HG02798 (cell line): ENCODE results near the gene OXT.
"Not testable (repeated sequence)": the region's sequence is repeated elsewhere in the genome, so short reads cannot be mapped to it uniquely, and the experiment has no call there.

Experiments used
- ATAC-seq: cut with Tn5 transposase; IDR thresholded peaks from one replicate; pipeline ENCODE4 v1.9.1; 2021; ENCODE audit warnings: mild to moderate bottlenecking; ENCODE audit not compliant: unreplicated experiment, poor library complexity

The OXT gene

GRCh38 chr20:3047486-3048419, 23.7 kb upstream of the OXT start:
- ATAC-seq: no peak

GRCh38 chr20:3051385-3052019, 19.9 kb upstream of the OXT start:
- no peak for ATAC-seq

GRCh38 chr20:3059489-3059888, 11.9 kb upstream of the OXT start:
- no peak for ATAC-seq

DNA sequence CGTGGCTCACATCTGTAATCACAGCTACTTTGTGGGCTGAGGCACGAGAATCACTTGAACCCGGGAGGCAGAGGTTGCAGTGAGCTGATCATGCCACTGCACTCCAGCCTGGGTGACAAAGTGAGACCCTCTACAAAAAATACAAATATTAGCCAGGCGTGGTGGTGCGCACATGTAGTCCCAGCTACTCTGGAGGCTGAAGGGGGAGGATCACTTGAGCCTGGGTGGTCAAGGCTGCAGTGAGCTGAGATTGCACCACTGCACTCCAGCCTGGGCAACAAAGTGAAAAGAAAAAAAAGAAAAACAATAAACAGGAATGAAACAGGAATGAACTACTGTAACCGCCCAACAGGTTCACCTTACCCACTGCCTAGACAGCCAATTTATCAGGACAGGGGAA, 7.3 kb upstream of the OXT start:
- not testable (repeated sequence) for ATAC-seq

DNA sequence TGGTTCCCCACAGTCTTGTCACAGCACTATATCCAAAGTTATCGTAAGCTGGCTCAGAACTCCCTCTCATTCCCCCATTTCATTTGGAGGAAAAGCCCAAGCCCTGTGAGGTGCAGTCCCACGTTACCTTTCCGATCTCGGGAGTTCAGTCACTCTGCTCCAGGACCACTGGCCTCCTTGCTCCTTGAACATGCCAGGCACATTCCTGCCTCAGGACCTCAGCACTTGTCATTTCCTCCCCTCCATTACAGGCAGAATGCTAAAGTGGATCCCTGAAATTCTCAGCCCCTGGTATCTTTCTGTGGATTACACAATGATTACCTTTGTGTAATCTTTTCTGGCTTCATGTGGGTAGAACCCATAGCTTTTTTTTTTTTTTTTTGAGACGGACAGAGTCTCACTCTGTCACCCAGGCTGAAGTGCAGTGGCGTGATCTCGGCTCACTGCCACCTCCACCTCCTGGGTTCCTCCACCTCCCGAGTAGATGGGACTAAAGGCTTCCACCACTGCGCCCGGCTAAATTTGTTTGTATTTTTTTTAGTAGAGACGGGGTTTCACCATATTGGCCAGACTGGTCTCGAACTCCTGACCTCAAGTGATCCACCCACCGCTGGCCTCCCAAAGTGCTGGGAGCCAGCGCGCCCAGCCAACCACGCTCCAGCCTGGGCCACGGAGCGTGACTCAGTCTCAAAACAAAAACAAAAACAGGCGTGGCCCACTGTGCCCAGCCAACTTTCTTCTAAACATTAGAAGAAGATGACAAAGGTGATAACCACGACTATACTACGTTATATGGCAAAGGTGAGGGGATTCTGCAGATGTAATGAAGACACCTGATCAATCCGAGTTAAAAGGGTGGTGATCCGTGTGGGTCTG, 4.0 kb upstream of the OXT start:
- ATAC-seq: no peak

- ATAC-seq: no peak
These were observed 3.3 kb upstream of the OXT start for GRCh38 chr20:3068075-3068474.

DNA sequence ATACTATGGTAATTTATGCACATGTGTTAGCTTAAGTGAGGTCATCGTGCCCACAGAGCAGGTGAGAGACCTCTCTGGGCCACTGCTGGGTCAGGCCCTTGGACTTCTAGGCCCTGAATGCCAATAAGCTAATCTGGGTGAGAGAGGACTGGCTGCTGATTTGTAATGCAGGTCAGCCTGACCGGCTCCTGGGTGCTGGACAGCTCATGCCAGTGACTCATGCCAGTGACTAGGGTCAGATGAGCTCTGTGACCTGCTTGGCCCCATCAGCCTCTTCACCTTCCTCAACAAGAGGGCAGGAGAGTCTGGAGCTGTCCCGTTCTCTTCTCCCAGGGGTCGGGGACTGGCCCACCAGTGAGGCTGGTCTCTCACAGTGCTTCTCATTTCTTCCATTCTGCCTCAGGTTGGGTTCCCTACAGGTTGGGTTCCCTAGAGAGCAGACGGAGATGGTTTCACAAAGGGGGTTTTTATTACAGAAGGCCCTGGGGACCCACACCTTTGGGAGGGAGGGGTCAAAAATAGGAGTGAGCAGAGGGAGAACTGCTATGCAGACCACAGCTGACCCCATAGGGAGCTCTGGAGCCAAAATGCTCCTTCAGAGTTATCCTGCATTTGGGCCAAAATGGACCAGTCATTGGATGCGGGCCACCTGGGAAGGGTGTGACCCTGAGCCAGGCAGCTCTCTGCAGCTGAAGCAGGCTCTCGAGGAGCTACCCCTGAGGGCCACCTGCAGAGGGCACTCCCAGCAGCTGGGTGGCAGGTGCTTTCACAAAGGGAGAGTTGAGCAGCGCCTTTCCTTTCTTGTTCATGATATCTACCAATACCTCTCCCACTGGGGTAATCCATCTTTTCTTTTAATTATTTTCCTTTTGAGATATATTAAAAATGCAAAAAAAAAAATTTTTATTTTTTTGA, 2.2 kb upstream of the OXT start:
- ATAC-seq: no peak

DNA sequence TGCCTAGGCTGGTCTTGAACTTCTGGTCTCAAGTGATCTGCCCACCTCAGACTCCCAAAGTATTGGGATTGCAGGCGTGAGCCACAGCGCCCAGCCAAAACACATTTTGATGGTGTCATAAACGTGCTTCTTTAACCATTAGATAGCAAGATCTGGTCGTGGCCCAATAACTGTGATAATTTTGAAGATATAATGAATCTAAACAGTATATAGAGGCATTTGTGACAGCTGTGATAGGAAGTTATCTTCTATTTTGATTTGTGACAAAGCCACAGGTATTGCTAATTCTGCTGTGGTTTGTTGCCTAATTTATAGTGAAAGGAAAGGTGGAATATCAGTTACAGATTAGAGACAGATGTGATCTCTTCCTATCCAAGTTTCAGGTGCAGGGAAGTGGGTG, 695 bp upstream of the OXT start:
- no peak for ATAC-seq

GRCh38 chr20:3071266-3071609, 182 bp upstream of the OXT start:
- ATAC-seq: no peak

DNA sequence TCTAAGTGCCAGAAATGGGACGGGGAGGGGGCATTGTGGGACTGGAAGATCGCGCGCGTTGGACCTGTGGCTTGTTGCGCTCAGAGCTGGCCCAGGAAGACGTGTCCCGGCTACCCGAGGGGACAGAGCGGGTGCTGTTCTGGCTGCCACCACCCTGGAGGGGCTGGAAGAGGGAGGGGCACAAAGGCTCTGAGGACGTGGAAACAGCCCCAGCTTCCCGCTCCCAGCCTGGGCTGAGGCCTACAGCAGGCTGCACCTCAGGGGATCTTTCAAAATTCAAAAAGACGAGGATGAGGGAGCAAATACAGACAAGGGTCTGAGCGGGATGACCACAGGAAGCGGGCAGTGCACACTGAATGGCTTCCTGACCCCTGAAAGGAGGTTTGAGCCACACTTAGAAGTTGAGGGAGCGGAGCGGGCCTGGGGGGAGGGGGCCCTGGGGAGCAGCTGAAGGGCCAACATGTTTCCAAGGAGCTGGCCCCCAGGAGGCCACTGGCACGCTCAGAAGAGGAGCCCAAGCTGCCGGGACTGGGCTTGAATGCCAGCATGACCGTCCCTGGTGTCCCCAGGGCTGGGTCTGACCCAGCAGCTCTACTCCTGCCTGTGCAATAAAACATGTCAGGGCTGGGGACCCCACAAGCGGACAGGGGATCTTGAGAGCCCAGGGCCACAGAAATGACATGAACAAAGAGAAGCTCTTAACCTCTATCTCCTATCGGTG, 1.3 kb downstream of the OXT start:
- ATAC-seq: no peak

GRCh38 chr20:3073251-3073643, 1.8 kb downstream of the OXT start:
- ATAC-seq: not testable (repeated sequence)

GRCh38 chr20:3074812-3075211, 3.4 kb downstream of the OXT start:
- no peak for ATAC-seq

GRCh38 chr20:3075315-3075714, 3.9 kb downstream of the OXT start:
- ATAC-seq: not testable (repeated sequence)

GRCh38 chr20:3077618-3078134, 6.3 kb downstream of the OXT start:
- no peak for ATAC-seq

GRCh38 chr20:3080939-3081388, 9.5 kb downstream of the OXT start:
- no peak for ATAC-seq

DNA sequence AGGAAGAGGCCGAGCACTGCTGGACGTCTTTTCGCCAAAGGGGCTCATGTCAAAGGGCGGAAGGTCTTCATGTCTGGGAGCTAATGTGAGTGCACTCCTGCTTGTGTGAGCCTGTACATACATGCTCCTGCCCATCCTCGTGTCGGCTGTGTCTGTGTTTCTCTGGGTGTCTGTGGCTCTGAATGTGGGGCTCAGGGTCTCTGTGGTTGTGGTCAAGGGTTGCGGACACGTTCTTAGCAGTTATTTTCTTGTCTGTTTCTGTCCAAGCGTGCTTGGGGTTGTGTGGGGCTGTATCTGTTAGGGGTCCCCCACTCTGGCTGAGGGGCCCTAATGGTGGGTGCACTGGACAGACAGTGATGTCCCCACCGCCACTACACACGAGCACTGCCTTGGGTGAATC, 10.2 kb downstream of the OXT start:
- ATAC-seq: no peak

DNA sequence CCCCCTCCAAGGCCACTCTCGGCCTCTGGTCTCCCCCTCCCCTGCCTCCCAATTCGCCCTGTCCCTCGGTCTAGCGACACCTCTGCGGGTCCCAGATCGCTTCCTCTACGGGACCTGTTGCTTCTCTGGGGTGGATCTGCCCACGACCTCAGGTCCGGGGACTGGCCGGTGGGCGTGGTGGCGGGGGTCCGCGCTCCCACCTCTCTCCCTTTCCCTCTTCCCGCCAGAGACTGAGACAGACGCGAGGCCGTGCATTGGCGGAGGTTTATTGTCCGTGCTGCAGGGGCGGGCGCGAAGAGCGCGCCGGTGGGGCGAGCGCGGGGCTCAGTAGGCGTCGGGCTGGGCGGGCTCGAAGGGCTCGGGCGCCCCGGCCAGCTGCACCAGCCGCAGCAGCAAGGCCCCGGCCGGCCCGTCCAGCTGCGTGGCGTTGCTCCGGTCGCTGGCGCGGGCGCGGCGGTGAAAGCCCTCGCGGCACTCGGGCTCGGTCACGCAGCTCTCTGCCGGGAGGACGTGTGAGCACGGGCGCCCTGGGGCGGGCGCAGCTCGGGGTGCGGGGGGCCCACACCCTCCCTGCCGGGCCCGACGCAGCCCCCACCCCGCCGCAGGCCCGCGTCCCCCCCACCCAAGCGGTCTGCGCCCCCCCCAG, 11.0 kb downstream of the OXT start:
- no peak for ATAC-seq
